DMS153 treated with DMSO at 0.1 percent for 48 hours (cell line): ENCODE measurements around the gene TM4SF18.
A peak's percentile ranks its signal among the peaks of the same experiment; 100 is the strongest.
"Not testable (repeated sequence)": the region's sequence is repeated elsewhere in the genome, so short reads cannot be mapped to it uniquely, and the experiment has no call there.

Experiments used
- DNase-seq: peaks from one replicate; lab custom pipeline; 2025; ENCODE audit not compliant: unreplicated experiment; lab: John Stamatoyannopoulos, UW

The TM4SF18 gene

GRCh38 chr3:149368674-149369497, 35.5 kb upstream of the TM4SF18 start:
- DNase-seq: peak; percentile 82

DNA sequence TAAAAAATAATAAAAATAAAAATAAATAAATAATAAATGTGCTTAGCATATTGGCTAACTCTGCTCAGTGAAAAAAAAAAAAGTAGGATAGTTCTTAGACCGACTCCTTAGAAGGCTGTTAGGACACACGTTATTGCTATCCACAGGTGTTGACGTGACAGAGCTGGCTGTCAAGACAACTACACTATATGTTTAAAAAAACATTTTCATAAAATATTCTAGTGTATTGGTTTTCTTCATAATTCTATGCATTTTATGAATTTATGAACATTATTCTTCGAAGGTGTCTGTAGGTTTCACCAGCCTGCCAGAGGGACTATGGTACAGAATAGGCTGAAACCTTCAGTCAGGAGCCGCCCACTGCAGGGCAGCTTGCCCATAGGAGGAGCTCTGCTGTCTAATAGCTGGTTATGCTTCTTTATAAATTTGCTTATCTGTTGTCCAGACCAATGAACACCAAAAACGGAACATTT, 34.8 kb upstream of the TM4SF18 start:
- no peak for DNase-seq

DNA sequence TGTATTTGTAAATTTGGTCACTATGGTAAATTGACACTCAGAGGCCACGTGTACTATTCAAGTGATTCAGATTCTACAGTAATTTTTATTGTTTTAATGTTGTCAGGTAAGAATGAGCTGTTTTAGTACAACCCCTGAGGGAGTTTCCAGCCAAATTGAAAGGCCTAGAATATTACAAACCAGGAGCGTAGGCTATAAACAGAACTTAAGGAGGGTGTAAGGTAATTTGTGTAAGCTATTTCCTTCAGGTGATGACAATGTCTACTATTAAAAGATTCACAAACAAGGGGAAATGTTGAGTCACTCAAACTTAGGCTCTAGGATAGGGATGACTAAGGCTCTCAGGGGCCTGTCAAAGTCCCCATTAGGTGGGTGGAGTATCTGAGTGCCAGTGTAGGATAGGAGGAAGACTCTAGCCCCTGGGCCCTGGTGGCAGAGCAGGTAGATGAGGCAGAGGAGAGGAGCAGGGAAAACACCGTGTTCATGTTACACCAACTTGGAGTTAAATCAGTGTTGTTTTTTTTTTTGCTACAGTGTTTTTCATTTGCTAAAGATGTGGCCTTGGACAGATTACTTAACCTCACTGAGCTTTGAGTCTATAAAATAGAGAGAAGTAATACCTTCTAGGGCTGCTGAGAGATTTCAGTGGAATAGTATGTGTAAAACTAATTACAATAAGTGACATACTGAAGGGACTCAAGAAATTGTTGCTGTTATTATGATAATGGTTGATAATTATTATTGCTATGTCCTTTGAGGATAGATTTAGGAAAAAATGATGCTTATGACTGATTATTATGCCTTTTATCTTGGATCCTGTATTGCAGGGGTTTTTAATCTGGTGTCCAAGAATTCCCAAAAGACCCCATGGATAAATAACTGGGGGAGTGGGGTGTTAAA, 33.8 kb upstream of the TM4SF18 start:
- DNase-seq: no peak

DNA sequence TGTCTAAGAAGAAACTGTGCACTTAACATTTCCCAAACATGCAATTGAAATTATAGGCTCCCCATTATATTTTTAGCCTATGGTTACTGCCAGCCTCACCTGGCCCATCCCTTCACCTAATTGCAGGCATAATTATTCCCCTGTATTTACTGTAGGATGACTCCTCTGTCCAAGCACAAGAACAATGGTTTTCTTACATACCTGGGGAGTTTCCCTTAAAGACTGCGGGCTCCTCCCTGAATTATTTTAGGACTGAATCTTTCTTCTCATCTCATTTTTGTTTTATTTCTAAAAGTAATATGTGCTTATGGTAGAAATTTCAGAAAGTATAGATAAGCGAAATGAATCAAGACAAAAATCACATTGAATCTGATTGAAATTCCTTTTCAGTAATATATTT, 32.6 kb upstream of the TM4SF18 start:
- no peak for DNase-seq

DNA sequence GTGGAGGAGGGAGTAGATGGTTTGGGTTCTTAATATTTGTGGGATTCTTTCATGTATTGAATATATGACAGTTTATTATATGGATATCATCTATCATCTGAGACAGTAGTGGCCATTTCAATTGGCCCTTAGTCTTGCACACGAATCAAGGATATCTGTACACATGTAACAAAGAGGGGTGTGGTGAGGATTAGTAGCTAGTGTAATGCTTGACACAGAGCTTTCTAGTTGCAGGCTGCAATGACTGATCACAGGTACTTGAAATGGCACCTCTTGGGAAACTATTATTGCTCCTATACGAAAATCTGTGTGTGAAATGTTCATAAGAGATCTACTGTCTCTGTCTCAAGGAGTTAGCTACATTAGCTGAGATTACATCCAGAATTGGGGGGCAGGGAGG, 31.2 kb upstream of the TM4SF18 start:
- no peak for DNase-seq

- DNase-seq: no peak
Measured at GRCh38 chr3:149363053-149363452, 29.6 kb upstream of the TM4SF18 start.

- DNase-seq: no peak
Measured at GRCh38 chr3:149362366-149362765, 28.9 kb upstream of the TM4SF18 start.

DNA sequence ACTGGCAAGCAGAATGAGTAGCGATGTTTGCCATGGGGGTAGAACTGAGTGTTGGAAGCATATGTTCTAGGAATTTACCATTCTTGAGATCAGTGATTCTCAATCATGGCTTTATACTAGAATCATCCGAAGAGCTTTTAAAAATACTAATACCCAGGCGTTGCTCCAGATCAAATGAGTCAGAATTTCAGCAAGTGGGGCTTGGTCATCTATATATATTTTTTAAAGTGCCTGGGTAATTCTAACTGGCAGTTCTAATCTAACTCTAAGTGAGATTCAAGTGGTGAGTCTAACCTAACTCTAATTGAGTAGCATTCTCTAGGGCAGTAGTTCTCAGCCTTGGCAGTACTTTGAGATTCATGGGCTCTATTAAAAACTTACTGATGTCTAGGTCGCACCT, 23.2 kb upstream of the TM4SF18 start:
- no peak for DNase-seq

DNA sequence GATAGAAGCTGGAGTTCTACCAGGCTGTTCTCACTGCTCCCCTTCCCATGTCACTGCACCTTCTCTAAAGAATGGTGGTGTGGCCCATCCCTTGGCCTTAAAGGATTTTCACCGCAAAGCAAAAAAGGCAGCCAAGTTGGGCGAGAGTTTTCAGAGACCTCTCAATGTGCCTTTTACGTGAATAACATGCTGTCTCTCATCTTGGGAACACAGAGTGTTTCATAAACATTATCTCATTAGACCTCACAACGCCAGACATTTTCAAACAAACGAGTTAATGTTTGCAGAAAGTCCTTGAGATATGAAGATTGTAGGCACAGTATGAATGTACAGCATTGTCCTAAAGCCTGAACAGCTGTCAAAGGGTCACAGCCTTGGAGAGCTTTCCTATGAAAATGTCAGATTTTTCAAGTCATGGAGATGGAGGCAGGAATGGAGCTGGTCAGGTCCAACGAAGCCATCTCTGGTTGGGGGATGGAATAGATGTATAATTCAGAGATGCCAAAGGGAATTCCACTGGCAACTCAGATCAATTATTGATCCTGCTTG, 22.7 kb upstream of the TM4SF18 start:
- no peak for DNase-seq

- DNase-seq: no peak
Measured at GRCh38 chr3:149353581-149354184, 20.2 kb upstream of the TM4SF18 start.

DNA sequence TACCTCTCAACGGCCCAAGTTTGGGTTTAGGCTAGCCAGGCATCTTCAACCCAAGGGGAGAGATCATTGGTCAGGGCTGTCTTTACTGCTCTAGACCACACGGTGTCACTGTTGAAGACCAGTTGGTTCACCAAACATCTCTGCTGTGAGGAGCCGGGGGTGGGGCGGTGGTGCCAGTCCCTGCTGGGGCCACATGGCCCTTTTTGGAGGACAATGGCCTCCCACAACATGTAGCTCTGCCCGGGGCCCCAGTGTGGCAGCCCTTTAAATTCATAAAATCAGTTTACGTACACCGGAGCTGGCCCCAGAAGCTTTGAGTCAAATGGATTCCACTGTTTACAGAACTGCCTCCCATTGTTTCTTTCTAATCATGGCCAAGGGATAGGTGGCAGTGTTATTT, 19.1 kb upstream of the TM4SF18 start:
- DNase-seq: peak; percentile 56

DNA sequence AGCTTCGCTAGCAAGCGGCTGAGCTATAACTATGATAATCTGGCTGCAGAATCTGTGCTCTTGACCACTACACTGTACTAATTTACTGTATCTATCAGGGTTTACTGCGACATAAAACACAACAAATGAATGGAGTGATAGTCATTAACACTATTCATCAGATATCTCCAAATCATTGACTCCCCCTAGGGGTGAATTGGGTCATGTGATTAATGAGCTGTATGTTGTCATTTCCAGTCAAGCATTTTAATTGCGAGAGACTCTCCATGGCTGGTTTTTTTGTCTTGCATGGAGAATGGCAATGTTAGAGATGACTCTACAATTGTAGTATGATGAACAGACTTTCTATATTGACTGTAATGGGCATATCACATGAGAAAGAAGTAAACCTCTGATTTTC, 10.5 kb upstream of the TM4SF18 start:
- DNase-seq: no peak

- DNase-seq: peak; percentile 16
Measured at GRCh38 chr3:149342413-149343380, 9.3 kb upstream of the TM4SF18 start.

DNA sequence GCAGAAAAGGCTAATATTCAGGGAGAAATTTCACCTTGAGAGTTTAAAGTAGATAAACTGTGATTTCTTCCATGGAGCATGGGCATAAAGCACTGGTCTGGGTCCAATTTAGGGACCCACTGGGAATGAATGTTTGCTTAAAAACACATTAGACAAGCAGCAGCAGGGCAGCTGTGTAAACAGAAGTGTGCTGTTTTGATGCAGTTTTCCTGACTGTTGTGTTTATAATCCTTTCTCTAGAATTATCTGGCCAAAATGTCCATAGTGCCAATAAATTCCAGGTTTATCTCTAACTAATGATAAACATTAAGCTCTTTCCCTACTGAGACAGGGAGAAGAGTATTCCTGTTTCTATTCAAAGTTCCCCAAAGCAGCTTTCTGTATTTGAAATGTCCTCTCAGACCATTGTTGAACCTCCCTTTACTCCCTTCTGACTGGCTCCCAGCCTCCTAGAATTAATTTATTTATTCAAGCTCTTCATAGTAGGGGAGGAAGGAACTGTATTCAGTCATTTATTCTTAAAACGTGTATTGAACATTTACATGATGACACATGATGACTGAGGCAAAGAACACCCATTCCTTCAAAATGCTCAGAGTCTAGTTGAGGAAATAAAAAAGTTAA, 7.0 kb upstream of the TM4SF18 start:
- peak; percentile 87 for DNase-seq

DNA sequence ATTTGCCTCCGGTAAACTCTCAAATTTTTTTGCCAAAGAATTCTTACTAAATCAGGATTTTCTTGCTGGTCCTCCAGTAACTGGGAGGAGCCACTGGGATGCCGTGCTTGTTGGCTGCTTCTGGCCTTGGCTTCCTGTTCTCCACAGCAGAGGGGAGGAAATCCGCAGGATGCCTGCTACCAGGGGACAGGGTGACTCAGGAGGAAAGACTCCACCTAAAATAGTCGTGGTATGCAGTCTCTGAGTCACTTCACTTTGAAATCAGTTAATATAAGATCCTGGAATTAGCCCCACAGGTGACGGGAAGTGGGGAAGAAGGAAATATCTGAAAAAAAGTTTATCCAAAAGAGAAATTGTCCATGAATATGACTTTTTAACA, 6.5 kb upstream of the TM4SF18 start:
- DNase-seq: peak; percentile 87

DNA sequence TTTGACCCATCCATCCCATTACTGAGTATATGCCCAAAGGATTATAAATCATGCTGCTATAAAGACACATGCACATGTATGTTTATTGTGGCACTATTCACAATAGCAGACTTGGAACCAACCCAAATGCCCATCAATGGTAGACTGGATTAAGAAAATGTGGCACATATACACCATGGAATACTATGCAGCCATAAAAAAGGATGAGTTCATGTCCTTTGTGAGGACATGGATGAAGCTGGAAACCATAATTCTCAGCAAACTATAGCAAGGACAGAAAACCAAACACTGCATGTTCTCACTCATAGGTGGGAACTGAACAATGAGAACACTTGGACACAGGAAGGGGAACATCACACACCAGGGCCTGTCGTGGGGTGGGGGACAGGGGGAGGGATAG, 4.0 kb upstream of the TM4SF18 start:
- DNase-seq: not testable (repeated sequence)

GRCh38 chr3:149336925-149337324, 3.5 kb upstream of the TM4SF18 start:
- no peak for DNase-seq

GRCh38 chr3:149332771-149333170, 665 bp downstream of the TM4SF18 start:
- DNase-seq: no peak

DNA sequence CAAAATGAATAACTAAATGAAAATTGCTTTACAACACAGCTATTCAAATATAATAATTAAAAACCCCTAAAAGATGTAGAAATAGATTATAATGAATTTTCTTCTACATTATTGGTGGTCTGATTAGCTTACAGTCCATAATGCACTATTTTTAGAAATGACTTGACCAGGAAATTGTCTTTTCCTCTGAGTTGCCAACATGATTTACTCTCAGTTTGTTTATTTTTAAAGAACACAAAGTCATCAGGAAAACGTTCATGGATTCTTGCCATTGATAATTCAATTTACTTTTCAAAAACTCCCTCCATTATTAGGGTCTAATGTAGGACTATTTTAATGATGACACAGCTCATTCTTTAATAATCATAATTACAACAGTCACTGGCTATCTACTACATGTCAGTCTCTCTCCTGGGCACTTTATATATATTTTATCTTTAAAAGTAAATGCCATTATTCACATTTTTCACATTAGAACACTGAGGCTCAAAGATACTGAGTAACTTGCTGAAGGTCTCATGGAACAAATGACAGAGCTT, 1.1 kb downstream of the TM4SF18 start:
- no peak for DNase-seq
